ENCODE data around the gene DOCK4.

DOCK4 gene

GRCh38 chr7:111853201-111853990 is 352.8 kb downstream of the DOCK4 start:
- DNase-seq (ENCODE audit: low spot score): no peak

GRCh38 chr7:111852081-111852480 is 354.1 kb downstream of the DOCK4 start:
- DNase-seq (ENCODE audit: low spot score): no peak

- DNase-seq (ENCODE audit: low spot score): no peak
These were observed 359.3 kb downstream of the DOCK4 start for GRCh38 chr7:111846898-111847297.

- DNase-seq (ENCODE audit: low spot score): no peak
These were observed 360.3 kb downstream of the DOCK4 start for GRCh38 chr7:111845853-111846252.

GRCh38 chr7:111844904-111845671 is 361.1 kb downstream of the DOCK4 start:
- DNase-seq (ENCODE audit: low spot score): no peak

GRCh38 chr7:111842491-111842890 is 363.7 kb downstream of the DOCK4 start:
- no peak for DNase-seq (ENCODE audit: low spot score)

- DNase-seq (ENCODE audit: low spot score): no peak
These were observed 364.5 kb downstream of the DOCK4 start for GRCh38 chr7:111841596-111842205.

GRCh38 chr7:111840528-111840927 is 365.7 kb downstream of the DOCK4 start:
- DNase-seq (ENCODE audit: low spot score): peak; percentile 58

- no peak for DNase-seq (ENCODE audit: low spot score)
These were observed 366.9 kb downstream of the DOCK4 start for GRCh38 chr7:111839261-111839660.

- no peak for DNase-seq (ENCODE audit: low spot score)
These were observed 369.6 kb downstream of the DOCK4 start for GRCh38 chr7:111836592-111836991.

- no peak for DNase-seq (ENCODE audit: low spot score)
These were observed 371.1 kb downstream of the DOCK4 start for GRCh38 chr7:111835066-111835465.

GRCh38 chr7:111834367-111834766 is 371.8 kb downstream of the DOCK4 start:
- no peak for DNase-seq (ENCODE audit: low spot score)

GRCh38 chr7:111833466-111833865 is 372.7 kb downstream of the DOCK4 start:
- DNase-seq (ENCODE audit: low spot score): no peak

GRCh38 chr7:111832174-111832573 is 374.0 kb downstream of the DOCK4 start:
- no peak for DNase-seq (ENCODE audit: low spot score)

GRCh38 chr7:111829221-111829620 is 377.0 kb downstream of the DOCK4 start:
- DNase-seq (ENCODE audit: low spot score): no peak

- DNase-seq (ENCODE audit: low spot score): no peak
These were observed 378.2 kb downstream of the DOCK4 start for GRCh38 chr7:111827863-111828504.

GRCh38 chr7:111825046-111825445 is 381.2 kb downstream of the DOCK4 start:
- no peak for DNase-seq (ENCODE audit: low spot score)

GRCh38 chr7:111823826-111824225 is 382.4 kb downstream of the DOCK4 start:
- no peak for DNase-seq (ENCODE audit: low spot score)

- no peak for DNase-seq (ENCODE audit: low spot score)
These were observed 385.2 kb downstream of the DOCK4 start for GRCh38 chr7:111821046-111821445.

- DNase-seq (ENCODE audit: low spot score): no peak
These were observed 385.6 kb downstream of the DOCK4 start for GRCh38 chr7:111820621-111821020.

GRCh38 chr7:111820121-111820520 is 386.1 kb downstream of the DOCK4 start:
- no peak for DNase-seq (ENCODE audit: low spot score)

GRCh38 chr7:111815354-111815753 is 390.8 kb downstream of the DOCK4 start:
- DNase-seq (ENCODE audit: low spot score): no peak

Measured in globus pallidus (tissue), 1 donor.